Measurements from ENCODE around the gene HOXC9.

GRCh38 chr12:53983950-53984572, 15.9 kb upstream of the HOXC9 start:
- no peak for TF ChIP-seq CTCF (IDR thresholded peaks at IDR 0.05)
- TF ChIP-seq USF2 (IDR thresholded peaks at IDR 0.05) = no peak
- no peak for TF ChIP-seq EP300 (IDR thresholded peaks at IDR 0.05)
- no peak for TF ChIP-seq HDAC2 (IDR thresholded peaks at IDR 0.05)
- TF ChIP-seq POLR2A (IDR thresholded peaks at IDR 0.05; ENCODE audit: low read length) = no peak
- no peak for TF ChIP-seq NFE2L2 (conservative IDR thresholded peaks at IDR 0.05; ENCODE audit: low read length)
- TF ChIP-seq HOXB5 (CRISPR knock-in tag; IDR thresholded peaks at IDR 0.05) = no peak
- no peak for TF ChIP-seq ELK1 (IDR thresholded peaks at IDR 0.05; ENCODE audit: low read depth, low read length)
- TF ChIP-seq JUN (IDR thresholded peaks at IDR 0.05) = no peak
- TF ChIP-seq BHLHE40 (IDR thresholded peaks at IDR 0.05; ENCODE audit: low read depth, low read length) = no peak
